H1 (cell line): ENCODE measurements around the gene SHQ1. TPM values are rescaled to one million over a fixed set of nuclear protein-coding genes. Genes with fewer than 3 reads are reported as not detected.

ENCODE experiments used
- GABPA ChIP-seq: IDR thresholded peaks from 2 replicates; pipeline ENCODE4 v1.6.1; 2011; ENCODE audit warnings: mild to moderate bottlenecking, low read length, moderate library complexity, borderline replicate concordance; ENCODE audit not compliant: insufficient read depth
- HDAC6 ChIP-seq: IDR thresholded peaks from one replicate; pipeline ENCODE4 v1.7.1; 2012; ENCODE audit warnings: low read depth, mild to moderate bottlenecking, inconsistent platforms, low read length, moderate library complexity
- KDM4A ChIP-seq: IDR thresholded peaks from one replicate; pipeline ENCODE4 v1.7.1; 2012; ENCODE audit warnings: low read depth, mild to moderate bottlenecking, moderate library complexity, low read length, inconsistent platforms; ENCODE audit not compliant: severe bottlenecking
- POLR2AphosphoS5 ChIP-seq: IDR thresholded peaks from 2 replicates; pipeline ENCODE4 v1.6.1; 2011; ENCODE audit warnings: low read depth, low read length
- RAD21 ChIP-seq, 2 experiments: IDR thresholded peaks in 1 of 2; conservative IDR thresholded peaks in 1 of 2; 2 replicates each; pipeline ENCODE4 v1.6.1; 2011; ENCODE audit warnings: low read depth in 2 of 2, low read length in 2 of 2, improper control_type of control experiment in 1 of 2, inconsistent platforms in 1 of 2, mild to moderate bottlenecking in 1 of 2, moderate library complexity in 1 of 2
- polyA plus RNA-seq, 7 experiments: library from polyadenylated mRNA; depleted of rRNA in 3 of 7; stranded (reverse) in 5 of 7; unstranded in 2 of 7; fragments of >200 nt in 5 of 7; fragments of 200-250 nt in 2 of 7; gene quantifications; 1 replicate in 5 of 7; 2 replicates in 1 of 7; 4 replicates in 1 of 7; pipeline versions ENCODE4 v1.2.1 to v1.2.3, GENCODE V29; 2011 to 2013; ENCODE audit warnings: missing spikeins in 2 of 7, mixed read lengths in 2 of 7
- total RNA-seq: library from RNA; stranded (reverse); fragmentation: NEBNext Ultra II Directional; extraction: Animal tissue kit (Norgen Biotek cat#: 25700); gene quantifications from 2 replicates; pipeline ENCODE4 v1.2.1, GENCODE V29; 2021

The SHQ1 gene
- total and polyA plus RNA-seq, 2 of the 8 experiments (the other 6 are each of a cell fraction or from before 2014, with no cell fraction given) = 10.7 to 34.4 TPM

GRCh38 chr3:72892081-72892775, 44.0 kb upstream of the SHQ1 start (continued):
- no peak for TF ChIP-seq GABPA
- TF ChIP-seq RAD21 (IDR thresholded peaks at IDR 0.05 in 1 of 2, conservative IDR thresholded peaks at IDR 0.05 in 1 of 2; ENCODE audit: low read depth in 2 of 2, low read length in 2 of 2) = no peak
- TF ChIP-seq POLR2AphosphoS5 = no peak
- no peak for TF ChIP-seq HDAC6
- TF ChIP-seq KDM4A = no peak
